IMR-90 (cell line): ENCODE measurements around the gene NDOR1. TPM values are rescaled to one million over a fixed set of nuclear protein-coding genes. Genes with fewer than 3 reads are reported as not detected.

Experiments
- CEBPB ChIP-seq: IDR thresholded peaks from 2 replicates; pipeline ENCODE4 v1.6.1; 2012; ENCODE audit warnings: low read depth, low read length, improper control_type of control experiment
- CTCF ChIP-seq: conservative IDR thresholded peaks from 2 replicates; pipeline ENCODE4 v1.5.1; 2012; ENCODE audit warnings: mild to moderate bottlenecking, low read depth, low read length, improper control_type of control experiment
- FOS ChIP-seq: fragments of 150-350 bp; IDR thresholded peaks from 2 replicates; pipeline ENCODE4 v1.6.1; 2016; ENCODE audit warnings: low read depth, low read length
- RFX5 ChIP-seq: IDR thresholded peaks from 2 replicates; pipeline ENCODE4 v1.8.0; 2012; ENCODE audit warnings: low read depth, mild to moderate bottlenecking, low read length, moderate library complexity
- SMC3 ChIP-seq: fragments of 150-350 bp; IDR thresholded peaks from 2 replicates; pipeline ENCODE4 v1.6.1; 2016; ENCODE audit warnings: low read depth, mild to moderate bottlenecking, antibody characterized with exemption, low read length, moderate library complexity
- polyA plus RNA-seq, 3 experiments: library from polyadenylated mRNA; depleted of rRNA; stranded (reverse); fragments of >200 nt; gene quantifications; 2 replicates each; pipeline ENCODE4 v1.2.3, GENCODE V29; 2012; ENCODE audit warnings: low replicate concordance in 1 of 3
- total RNA-seq: library from RNA; depleted of rRNA; stranded (reverse); fragments of >200 nt; gene quantifications from 2 replicates; pipeline ENCODE4 v1.2.3, GENCODE V29; 2012

Gene NDOR1
- total and polyA plus RNA-seq, 2 of the 4 experiments (the other 2 are of a cell fraction) = 0.90 to 10.6 TPM

- TF ChIP-seq CEBPB = no peak
- TF ChIP-seq CTCF = no peak
- no peak for TF ChIP-seq FOS
- no peak for TF ChIP-seq SMC3
- no peak for TF ChIP-seq RFX5
Observed at GRCh38 chr9:137255448-137256114, 50.1 kb downstream of the NDOR1 start (continued).
